NT2/D1 (cell line): Measurements from ENCODE around the gene PRR3.

Source experiments
- SUZ12 ChIP-seq: IDR thresholded peaks from 2 replicates; pipeline ENCODE4 v1.6.1; 2011; ENCODE audit not compliant: insufficient read length, insufficient read depth; ENCODE audit errors: extremely low read depth
- YY1 ChIP-seq: IDR thresholded peaks from 2 replicates; pipeline ENCODE4 v1.6.1; 2011; ENCODE audit not compliant: insufficient read length, insufficient read depth
- ZNF274 ChIP-seq: IDR thresholded peaks from 2 replicates; pipeline ENCODE4 v1.6.1; 2011; ENCODE audit warnings: mild to moderate bottlenecking, low read depth, low read length

- TF ChIP-seq YY1 (no peak), ZNF274 (no peak), SUZ12 (no peak)
Measured at GRCh38 chr6:30543821-30544220, 13.3 kb upstream of the PRR3 start.
